HepG2 (cell line): ENCODE results near the gene VWA1. TPM values are rescaled to one million over a fixed set of nuclear protein-coding genes. Genes with fewer than 3 reads are reported as not detected.

ENCODE experiments used
- ATF7 ChIP-seq, 2 experiments: fragments of 450-650 bp in 1 of 2; sonication (generic) in 1 of 2; formaldehyde crosslinking in 1 of 2; IDR thresholded peaks; 2 replicates each; pipeline versions ENCODE4 v1.4.0 to v1.6.1; 2016 to 2020; ENCODE audit warnings: antibody characterized with exemption in 1 of 2, mild to moderate bottlenecking in 1 of 2, missing genetic modification reagents in 1 of 2
- CCDC6 ChIP-seq: sonication (generic); formaldehyde crosslinking; IDR thresholded peaks from 2 replicates; pipeline ENCODE4 v1.8.1; 2022; ENCODE audit warnings: mild to moderate bottlenecking, missing genetic modification reagents, moderate library complexity
- ETV5 ChIP-seq: IDR thresholded peaks from 2 replicates; pipeline ENCODE4 v1.6.1; 2018; ENCODE audit warnings: missing biosample characterization, missing genetic modification reagents, inconsistent platforms, borderline replicate concordance
- GFI1 ChIP-seq: sonication (generic); formaldehyde crosslinking; IDR thresholded peaks from 2 replicates; pipeline ENCODE4 v1.5.0; 2020; ENCODE audit warnings: missing genetic modification reagents, mild to moderate bottlenecking, borderline replicate concordance
- HOXA3 ChIP-seq: sonication (generic); formaldehyde crosslinking; IDR thresholded peaks from 2 replicates; pipeline ENCODE4 v1.5.0; 2020; ENCODE audit warnings: missing genetic modification reagents
- NR2F1 ChIP-seq, 2 experiments: fragments of 450-650 bp in 1 of 2; formaldehyde crosslinking in 1 of 2; IDR thresholded peaks; 2 replicates each; pipeline versions ENCODE4 v1.5.0 to v1.6.1; 2016 to 2020; ENCODE audit warnings: mild to moderate bottlenecking in 1 of 2, missing compliant biosample characterization in 1 of 2, missing genetic modification reagents in 1 of 2, moderate library complexity in 1 of 2
- PITX1 ChIP-seq: sonication (generic); formaldehyde crosslinking; IDR thresholded peaks from 2 replicates; pipeline ENCODE4 v1.5.1; 2020; ENCODE audit warnings: mild to moderate bottlenecking, missing genetic modification reagents
- RBAK ChIP-seq: sonication (generic); formaldehyde crosslinking; IDR thresholded peaks from 2 replicates; pipeline ENCODE4 v1.5.1; 2020; ENCODE audit warnings: mild to moderate bottlenecking, missing genetic modification reagents
- SALL2 ChIP-seq: sonication (generic); formaldehyde crosslinking; IDR thresholded peaks from 2 replicates; pipeline ENCODE4 v1.8.1; 2023; ENCODE audit warnings: mild to moderate bottlenecking, missing genetic modification reagents, inconsistent platforms
- TAF1 ChIP-seq: sonication (generic); formaldehyde crosslinking; IDR thresholded peaks from 2 replicates; pipeline ENCODE4 v1.4.0; 2020; ENCODE audit warnings: missing genetic modification reagents
- TARDBP ChIP-seq: sonication (generic); formaldehyde crosslinking; IDR thresholded peaks from 2 replicates; pipeline ENCODE4 v1.8.0; 2022; ENCODE audit warnings: mild to moderate bottlenecking, missing genetic modification reagents
- TCF12 ChIP-seq, 2 experiments: fragments of 450-650 bp in 1 of 2; sonication (generic) in 1 of 2; formaldehyde crosslinking in 1 of 2; IDR thresholded peaks; 2 replicates each; pipeline versions ENCODE4 v1.6.1 to v1.8.0; 2017 to 2022; ENCODE audit warnings: antibody characterized with exemption in 1 of 2, mild to moderate bottlenecking in 1 of 2, missing genetic modification reagents in 1 of 2, moderate library complexity in 1 of 2
- ZBTB2 ChIP-seq: sonication (generic); formaldehyde crosslinking; IDR thresholded peaks from 2 replicates; pipeline ENCODE4 v1.8.0; 2022; ENCODE audit warnings: low read depth, missing genetic modification reagents
- ZBTB37 ChIP-seq: sonication (generic); formaldehyde crosslinking; IDR thresholded peaks from 2 replicates; pipeline ENCODE4 v1.4.0; 2020; ENCODE audit warnings: mild to moderate bottlenecking, missing genetic modification reagents
- ZBTB46 ChIP-seq: sonication (generic); formaldehyde crosslinking; IDR thresholded peaks from 2 replicates; pipeline ENCODE4 v1.4.0; 2020; ENCODE audit warnings: mild to moderate bottlenecking, missing genetic modification reagents, borderline replicate concordance
- ZNF263 ChIP-seq: sonication (generic); formaldehyde crosslinking; IDR thresholded peaks from 2 replicates; pipeline ENCODE4 v1.4.0; 2020; ENCODE audit warnings: missing genetic modification reagents
- ZNF296 ChIP-seq: sonication (generic); formaldehyde crosslinking; conservative IDR thresholded peaks from 2 replicates; pipeline ENCODE4 v1.5.0; 2020; ENCODE audit warnings: mild to moderate bottlenecking, missing genetic modification reagents
- ZNF431 ChIP-seq: sonication (generic); formaldehyde crosslinking; IDR thresholded peaks from 2 replicates; pipeline ENCODE4 v1.9.0; 2022; ENCODE audit warnings: missing genetic modification reagents, low read depth, mild to moderate bottlenecking, borderline replicate concordance
- ZNF501 ChIP-seq: sonication (generic); formaldehyde crosslinking; IDR thresholded peaks from 2 replicates; pipeline ENCODE4 v1.5.1; 2020; ENCODE audit warnings: mild to moderate bottlenecking, moderate library complexity, missing genetic modification reagents
- ZNF503 ChIP-seq: sonication (generic); formaldehyde crosslinking; IDR thresholded peaks from 2 replicates; pipeline ENCODE4 v1.4.0; 2020; ENCODE audit warnings: missing genetic modification reagents
- ZNF772 ChIP-seq: sonication (generic); formaldehyde crosslinking; IDR thresholded peaks from 2 replicates; pipeline ENCODE4 v1.5.0; 2020; ENCODE audit warnings: mild to moderate bottlenecking, missing genetic modification reagents
- ZNF83 ChIP-seq: sonication (generic); formaldehyde crosslinking; IDR thresholded peaks from 2 replicates; pipeline ENCODE4 v1.4.0; 2020; ENCODE audit warnings: missing genetic modification reagents, mild to moderate bottlenecking, borderline replicate concordance
- polyA plus RNA-seq, 8 experiments: library from polyadenylated mRNA; depleted of rRNA in 3 of 8; stranded (reverse) in 7 of 8; unstranded in 1 of 8; fragments of >200 nt; fragmentation: Illumina TruSeq in 4 of 8; extraction: Trizol in 4 of 8; gene quantifications; 2 replicates each; pipeline versions ENCODE4 v1.2.1 to v1.2.3, GENCODE V29; 2011 to 2016; ENCODE audit warnings: low read depth in 4 of 8, missing spikeins in 1 of 8, mixed read lengths in 1 of 8; ENCODE audit not compliant: insufficient read depth in 1 of 8
- total RNA-seq, 5 experiments: library from RNA; depleted of rRNA; stranded (reverse); fragments of >200 nt; fragmentation: Illumina TruSeq; extraction: Trizol; gene quantifications; 2 replicates each; pipeline ENCODE4 v1.2.3, GENCODE V29; 2016; ENCODE audit warnings: low read depth in 1 of 5

VWA1 gene
- total and polyA plus RNA-seq, 2 of the 13 experiments (the other 11 are each of a cell fraction or from before 2014, with no cell fraction given): 40.9 to 57.5 TPM

GRCh38 chr1:1435106-1435903 is at the start of gene VWA1 (continued):
- TF ChIP-seq ZNF501 (peak; percentile 71; the same call in 1 of the 2 replicates), ZNF431 (CRISPR knock-in tag) (0 out of 2 replicates have a peak, but pooled peaks have one; percentile 2), ZBTB2 (CRISPR knock-in tag) (0 out of 2 replicates have a peak, but pooled peaks have one; percentile 32), ZNF296 (CRISPR knock-in tag) (no peak), HOXA3 (peak; percentile 56), ZNF83 (0 out of 2 replicates have a peak, but pooled peaks have one; percentile 83), PITX1 (CRISPR knock-in tag) (peak; percentile 64; the same call in 1 of the 2 replicates), ZNF263 (CRISPR knock-in tag) (no peak), TAF1 (CRISPR knock-in tag) (peak; percentile 82), CCDC6 (CRISPR knock-in tag) (no peak), RBAK (no peak), ZBTB46 (CRISPR knock-in tag) (no peak), TARDBP (peak; percentile 31; the same call in 1 of the 2 replicates), SALL2 (peak; percentile 59; the same call in 1 of the 2 replicates), ETV5 (CRISPR knock-in tag) (0 out of 2 replicates have a peak, but pooled peaks have one; percentile 24), ATF7 (IDR thresholded peaks at IDR 0.05) (no peak), ATF7 (CRISPR knock-in tag; IDR thresholded peaks at IDR 0.05) (no peak), NR2F1 (CRISPR knock-in tag; IDR thresholded peaks at IDR 0.05) (no peak), ZNF503 (no peak), ZBTB37 (no peak), GFI1 (CRISPR knock-in tag) (no peak), ZNF772 (CRISPR knock-in tag) (peak; percentile 48; the same call in 1 of the 2 replicates), TCF12 (IDR thresholded peaks at IDR 0.05) (no peak), TCF12 (CRISPR knock-in tag; IDR thresholded peaks at IDR 0.05) (no peak)
